Transverse colon (tissue), 4 donors: ENCODE results near the gene AMFR. TPM values are rescaled to one million over a fixed set of nuclear protein-coding genes. Genes with fewer than 3 reads are reported as not detected.

ENCODE experiments used
- DNase-seq: peaks from one replicate; pipeline ENCODE4 v3.0.0-alpha.2; 2019
- H3K27ac ChIP-seq, 4 donors: fragments of 200-600 bp; sonication (generic); 2 replicates each; pipeline ENCODE4 v1.5.1; 2016 to 2018; ENCODE audit warnings: inconsistent platforms in 4 of 4
- H3K27me3 ChIP-seq: fragments of 200-600 bp; sonication (generic); 2 replicates; pipeline ENCODE4 v1.5.1; 2017; ENCODE audit warnings: inconsistent platforms
- H3K36me3 ChIP-seq, 4 donors: fragments of 200-600 bp; sonication (generic); 2 replicates each; pipeline ENCODE4 v1.5.1; 2017 to 2019; ENCODE audit warnings: inconsistent platforms in 4 of 4
- H3K4me1 ChIP-seq, 4 donors: fragments of 200-600 bp; sonication (generic); 2 replicates each; pipeline ENCODE4 v1.5.1; 2017 to 2020; ENCODE audit warnings: inconsistent platforms in 4 of 4
- H3K4me3 ChIP-seq, 4 donors: fragments of 200-600 bp; sonication (generic); 1 replicate in 1 of 4; 2 replicates in 3 of 4; pipeline versions ENCODE4 v1.5.1 to v1.6.1; 2017 to 2019; ENCODE audit warnings: inconsistent platforms in 4 of 4
- H3K9me3 ChIP-seq, 2 donors: fragments of 200-600 bp; sonication (generic); 2 replicates each; pipeline ENCODE4 v1.5.1; 2017 to 2019; ENCODE audit warnings: inconsistent platforms in 2 of 2
- CTCF ChIP-seq, 5 experiments: fragments of 200-600 bp in 3 of 5; fragments of 450-650 bp in 2 of 5; sonication (generic) in 3 of 5; IDR thresholded peaks; 1 replicate in 2 of 5; 2 replicates in 3 of 5; pipeline ENCODE4 v1.5.1; 2016 to 2017; ENCODE audit warnings: antibody characterized with exemption in 5 of 5, inconsistent platforms in 3 of 5, mild to moderate bottlenecking in 2 of 5, moderate library complexity in 1 of 5
- EP300 ChIP-seq: sonication (generic); formaldehyde crosslinking; IDR thresholded peaks from one replicate; pipeline ENCODE4 v1.6.1; 2017; ENCODE audit warnings: antibody characterized with exemption, low read depth
- POLR2A ChIP-seq: fragments of 450-650 bp; IDR thresholded peaks from one replicate; pipeline ENCODE4 v1.6.1; 2016; ENCODE audit warnings: antibody characterized with exemption, mild to moderate bottlenecking, moderate library complexity
- POLR2AphosphoS5 ChIP-seq, 3 donors: sonication (generic); formaldehyde crosslinking; IDR thresholded peaks; one replicate each; pipeline ENCODE4 v1.6.1; 2016; ENCODE audit warnings: antibody characterized with exemption in 3 of 3
- WGBS, 2 donors: methylation state at CpG; one replicate each; pipeline ENCODE4 v1.1.5; 2018; ENCODE audit warnings: low coverage in 1 of 2; 5-methylcytosine and 5-hydroxymethylcytosine counted together
- in situ Hi-C, 4 donors: fragments of 200-750 bp; cut with MboI; loops; one replicate each; pipeline versions ENCODE4 v1.15.0 to v1.15.1; 2017; ENCODE audit warnings: low sequenced_read_pairs in 3 of 4, low pct_ligation_motif_present in 1 of 4, low pct_unique_long_range_greater_than_20kb in 1 of 4
- intact Hi-C: fragments of 100-400 bp; cut with DNase I; formaldehyde crosslinking; loops from one replicate; pipeline ENCODE4 v1.15.1; 2023; ENCODE audit warnings: low total_unique reads
- total RNA-seq, 4 donors: library from RNA; depleted of rRNA; stranded (reverse); fragments of >200 nt; gene quantifications; one replicate each; pipeline ENCODE4 v1.1.0, GENCODE V29; 2016

AMFR gene
- total RNA-seq, 4 donors from 2014 or later = 60.7 to 156 (median 114) TPM

DNA sequence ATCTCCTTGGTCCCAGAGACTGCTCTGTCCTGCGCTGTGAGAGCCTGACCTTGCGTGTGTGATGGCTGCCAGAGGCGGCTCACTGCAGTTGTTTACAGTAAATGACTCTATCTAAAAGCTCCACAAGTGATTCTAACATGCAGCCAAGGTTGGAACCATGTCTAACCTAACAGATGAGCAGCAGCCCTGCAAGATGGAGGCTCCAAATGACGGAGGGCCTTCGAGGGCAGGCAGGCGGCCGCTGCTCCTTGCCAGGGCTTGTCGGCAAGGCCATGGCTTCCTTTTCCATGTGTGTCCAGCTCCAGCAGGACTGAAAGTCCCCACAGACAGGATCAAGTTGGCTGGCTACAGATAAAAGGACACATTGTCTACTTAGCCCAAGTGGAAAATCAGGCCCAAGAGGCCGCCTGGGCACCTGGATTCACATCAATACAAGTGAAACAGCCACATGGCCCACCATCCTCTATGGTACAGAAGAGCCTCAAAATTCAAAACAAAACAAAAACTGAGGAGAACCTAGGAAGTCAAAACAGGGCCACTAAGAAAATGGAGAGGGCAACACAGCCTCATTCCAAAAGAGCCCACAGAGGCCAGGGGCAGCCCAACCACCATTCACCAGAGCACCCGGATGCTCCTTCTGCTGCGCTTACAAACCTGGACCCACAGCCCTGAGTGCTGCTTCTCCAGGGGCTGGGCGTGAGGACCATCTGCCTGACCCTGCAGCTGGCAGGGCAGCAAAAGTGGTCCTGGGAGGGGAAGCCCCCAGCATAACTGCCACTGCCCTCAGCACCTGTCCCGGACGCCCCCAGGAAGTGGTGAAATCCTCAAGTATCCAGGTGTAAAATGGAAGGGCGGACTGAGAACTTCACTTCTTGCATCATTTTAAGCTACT lies 65.0 kb downstream of the AMFR start:
- intact Hi-C loops = no loop called here
- peaks cover 4 to 12% (median 6%) of the 10 kb centered on the region in 4 donors for H3K4me1 ChIP-seq
- WGBS, 2 donors = 89 to 100% methylated on average over 1 to 15 of the region's 15 CpGs

GRCh38 chr16:56357765-56358322 lies 67.5 kb downstream of the AMFR start:
- TF ChIP-seq CTCF (IDR thresholded peaks at IDR 0.05) (no peak), POLR2AphosphoS5 (IDR thresholded peaks at IDR 0.05) (no peak), POLR2A (no peak), EP300 (no peak)

More for the DNA sequence above, 65.0 kb downstream of the AMFR start:
- TF ChIP-seq EP300 (no peak), POLR2A (no peak), POLR2AphosphoS5 (IDR thresholded peaks at IDR 0.05) (no peak), CTCF (IDR thresholded peaks at IDR 0.05) (no peak)
- H3K9me3 ChIP-seq = no peaks in the 10 kb centered on the region
- no peak overlapping the region for H3K4me3 ChIP-seq
- DNase-seq = no peak
- no peak overlapping the region for H3K27ac ChIP-seq
- in situ Hi-C loops = no loop called here
- no peaks in the 10 kb centered on the region for H3K27me3 ChIP-seq
- H3K36me3 ChIP-seq = peaks cover 0 to 19% (median 4%) of the 10 kb centered on the region in 4 donors

GRCh38 chr16:56357241-56357764 lies 68.0 kb downstream of the AMFR start:
- H3K4me3 ChIP-seq = peak overlapping the region in 3 of 4 donors; percentile 19 to 51 (median 31)
- TF ChIP-seq POLR2AphosphoS5 (IDR thresholded peaks at IDR 0.05) = no peak
- no peak for TF ChIP-seq CTCF (IDR thresholded peaks at IDR 0.05)
- TF ChIP-seq EP300 = no peak
- TF ChIP-seq POLR2A = no peak
- peak; percentile 7 for DNase-seq
- H3K36me3 ChIP-seq = peaks cover 0 to 1% (median 0%) of the 10 kb centered on the region in 4 donors
- intact Hi-C loops = no loop called here
- no peaks in the 10 kb centered on the region for H3K27me3 ChIP-seq
- in situ Hi-C loops = no loop called here
- H3K27ac ChIP-seq = peak overlapping the region; percentile 62 to 69 (median 64)
- 57 to 60% methylated on average over 1 to 13 of the region's 13 CpGs for WGBS, 2 donors
- H3K4me1 ChIP-seq = peaks cover 4 to 12% (median 6%) of the 10 kb centered on the region in 4 donors
- H3K9me3 ChIP-seq = no peaks in the 10 kb centered on the region

More at GRCh38 chr16:56357765-56358322, 67.5 kb downstream of the AMFR start:
- Histone ChIP-seq H3K9me3 (no peaks in the 10 kb centered on the region), H3K4me1 (peaks cover 4 to 12% (median 6%) of the 10 kb centered on the region in 4 donors), H3K4me3 (no peak overlapping the region), H3K27me3 (no peaks in the 10 kb centered on the region), H3K27ac (peak overlapping the region; percentile 62 to 69 (median 64)), H3K36me3 (peaks cover 0 to 7% (median 0%) of the 10 kb centered on the region in 4 donors)
- peak; percentile 7 for DNase-seq
- WGBS, 2 donors = 90% methylated on average over 12 of the region's 13 CpGs; no CpG with 5 or more reads in 1 of the 2 donors
- intact Hi-C loops (no loop called here), in situ Hi-C loops (no loop called here)
